Measurements from ENCODE around the gene PTPRC.

PTPRC gene

DNA sequence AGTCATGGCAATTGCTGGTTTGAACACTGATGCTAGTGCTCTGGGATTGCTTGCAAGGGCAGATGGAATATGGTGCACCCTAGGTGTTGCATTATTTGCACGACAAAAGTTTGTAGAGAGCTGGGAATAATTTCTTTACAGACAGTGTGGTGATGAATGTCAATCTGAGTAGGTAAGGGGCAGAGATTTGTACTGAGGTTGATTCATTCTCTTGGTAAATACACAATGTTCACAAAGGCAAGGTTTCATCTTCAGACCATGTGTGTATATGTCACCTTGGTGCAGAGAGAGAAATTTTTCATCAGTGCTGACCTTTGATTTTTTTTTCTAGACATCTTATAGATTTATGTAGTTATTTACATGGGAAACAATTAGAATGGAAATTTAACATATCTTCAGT is 5.0 kb downstream of the PTPRC start:
- peaks cover 84% of the 10 kb centered on the region for H3K36me3 Mint-ChIP-seq (ENCODE audit: low read depth)
- H3K4me1 Mint-ChIP-seq (ENCODE audit: low read depth): peaks cover 53% of the 10 kb centered on the region
- no peaks in the 10 kb centered on the region for H3K27me3 Mint-ChIP-seq
- H3K4me3 Mint-ChIP-seq: peak overlapping the region; percentile 78
- no peaks in the 10 kb centered on the region for H3K9me3 Mint-ChIP-seq
- no peak for DNase-seq
- peak overlapping the region; percentile 96 for H3K27ac Mint-ChIP-seq

DNA sequence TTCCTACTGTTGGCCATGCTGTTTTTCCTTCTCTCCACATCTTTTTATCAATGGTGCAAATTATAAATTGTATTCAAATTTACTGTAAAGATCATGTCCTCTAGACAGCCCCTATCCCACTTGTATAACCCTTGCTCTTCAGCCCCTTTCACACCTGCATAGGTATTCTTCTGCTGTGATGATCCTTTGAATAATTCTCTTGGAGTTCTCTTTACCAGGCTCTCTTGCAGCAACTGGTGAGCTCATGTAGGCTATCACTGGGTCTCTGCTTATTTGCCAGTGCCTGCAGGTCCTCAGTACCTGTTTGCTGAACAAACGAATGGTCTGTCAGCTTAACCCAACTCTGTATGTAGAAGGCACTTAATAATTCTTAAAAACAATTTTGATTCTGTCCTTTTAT is 8.2 kb downstream of the PTPRC start:
- Mint-ChIP-seq H3K4me1 (ENCODE audit: low read depth) (peaks cover 84% of the 10 kb centered on the region), H3K27ac (peak overlapping the region; percentile 96), H3K4me3 (peak overlapping the region; percentile 78), H3K36me3 (ENCODE audit: low read depth) (peaks cover 82% of the 10 kb centered on the region), H3K27me3 (no peaks in the 10 kb centered on the region), H3K9me3 (no peaks in the 10 kb centered on the region)
- no peak for DNase-seq

DNA sequence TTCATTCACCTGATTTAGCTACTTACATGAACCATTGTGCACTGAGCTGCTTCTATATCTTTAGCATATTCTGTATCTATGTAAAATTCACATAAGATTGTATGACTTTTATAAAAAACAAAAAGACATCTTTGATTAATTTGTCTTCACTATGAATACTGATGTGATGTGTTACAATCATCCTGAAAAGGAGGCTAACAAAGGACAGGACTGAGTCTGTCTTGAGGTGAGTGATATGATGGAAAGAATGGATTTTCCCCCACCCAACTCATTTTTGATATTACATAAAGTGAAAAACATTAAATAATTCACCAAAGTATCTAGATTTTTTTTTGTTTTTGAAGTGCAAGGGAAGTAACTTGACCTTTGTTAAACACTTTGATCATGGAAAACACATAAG is 9.8 kb downstream of the PTPRC start:
- no peaks in the 10 kb centered on the region for H3K9me3 Mint-ChIP-seq
- H3K4me1 Mint-ChIP-seq (ENCODE audit: low read depth): peaks cover 81% of the 10 kb centered on the region
- H3K27ac Mint-ChIP-seq: peak overlapping the region; percentile 93
- H3K27me3 Mint-ChIP-seq: no peaks in the 10 kb centered on the region
- DNase-seq: no peak
- H3K36me3 Mint-ChIP-seq (ENCODE audit: low read depth): peaks cover 80% of the 10 kb centered on the region
- H3K4me3 Mint-ChIP-seq: peak overlapping the region; percentile 65

DNA sequence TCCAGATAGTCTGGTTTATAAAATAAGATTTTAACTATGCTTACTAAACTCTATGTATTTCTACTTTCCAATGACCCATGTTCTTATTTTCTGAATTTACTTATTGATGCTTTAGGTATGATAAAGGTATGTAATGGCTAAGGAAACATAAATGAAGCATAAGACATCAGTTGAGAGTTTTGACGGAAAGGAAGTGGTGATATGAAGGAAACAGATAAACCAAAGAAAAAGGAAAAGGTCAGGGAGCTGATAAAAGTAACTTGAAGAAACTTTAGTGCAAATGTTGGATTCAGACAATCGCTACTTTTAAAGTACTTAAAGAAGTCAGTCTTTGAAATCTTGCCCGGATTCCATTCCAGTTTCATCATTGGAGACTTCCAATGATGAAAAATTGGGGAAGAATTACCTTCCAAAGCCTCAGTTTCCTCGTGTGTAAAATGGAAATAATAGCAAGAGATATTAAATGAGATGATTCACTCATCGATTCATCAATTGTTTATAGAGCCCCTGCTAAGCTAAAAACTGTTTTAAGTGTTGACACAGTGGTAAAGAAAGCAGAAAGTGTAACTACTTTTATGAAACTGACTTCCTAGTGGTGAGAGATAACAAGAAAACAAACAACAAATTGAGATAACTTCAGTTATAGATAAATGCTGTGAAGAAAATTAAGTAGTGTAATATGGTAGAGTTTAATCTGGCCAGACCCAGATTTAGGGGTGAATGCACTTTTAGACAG is 10.6 kb downstream of the PTPRC start:
- Mint-ChIP-seq H3K36me3 (ENCODE audit: low read depth) (peaks cover 78% of the 10 kb centered on the region), H3K4me1 (ENCODE audit: low read depth) (peaks cover 80% of the 10 kb centered on the region)

DNA sequence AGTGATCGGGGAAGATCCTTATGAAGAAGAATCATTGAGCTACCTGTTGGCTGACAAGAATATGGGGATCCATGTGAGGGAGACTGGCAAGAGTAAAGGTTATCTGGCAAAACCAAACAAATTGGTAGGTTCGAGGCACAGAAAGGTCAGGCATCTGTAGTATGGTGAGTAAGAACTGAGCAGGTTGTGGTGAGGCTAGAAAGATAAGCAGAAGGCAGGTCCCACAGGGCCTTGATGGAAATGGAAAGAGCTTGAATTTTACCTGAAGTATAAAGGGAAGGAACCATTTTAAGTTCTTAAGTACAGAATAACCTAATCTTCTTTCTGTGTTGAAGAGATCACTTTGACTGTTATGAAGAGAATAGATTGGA is 11.1 kb downstream of the PTPRC start:
- Mint-ChIP-seq H3K36me3 (ENCODE audit: low read depth) (peaks cover 72% of the 10 kb centered on the region), H3K4me1 (ENCODE audit: low read depth) (peaks cover 78% of the 10 kb centered on the region), H3K4me3 (peak overlapping the region; percentile 65), H3K27ac (peak overlapping the region; percentile 93), H3K9me3 (no peaks in the 10 kb centered on the region), H3K27me3 (no peaks in the 10 kb centered on the region)
- DNase-seq: no peak

More for the DNA sequence above, 10.6 kb downstream of the PTPRC start:
- Mint-ChIP-seq H3K27ac (peak overlapping the region; percentile 93), H3K4me3 (peak overlapping the region; percentile 65), H3K9me3 (no peaks in the 10 kb centered on the region), H3K27me3 (no peaks in the 10 kb centered on the region)
- DNase-seq: no peak

DNA sequence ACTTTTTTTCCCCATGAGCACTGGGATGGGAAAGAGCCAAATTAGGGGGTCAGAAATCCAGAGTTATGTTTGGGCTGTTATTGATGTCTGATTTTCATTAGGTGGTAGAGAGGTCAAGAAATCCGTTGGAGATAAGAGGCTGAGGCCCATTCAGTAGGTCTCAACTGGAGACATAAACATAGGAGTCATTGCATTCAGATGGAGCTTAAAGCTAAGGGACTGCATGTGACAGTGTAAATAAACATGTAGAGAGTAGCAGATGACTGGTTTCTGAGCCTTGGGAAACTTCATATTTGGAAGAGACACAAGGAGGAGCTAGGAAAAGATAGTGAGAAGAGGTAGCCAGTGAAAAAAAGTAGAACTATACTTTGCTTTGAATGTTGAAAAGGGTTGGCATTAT is 11.7 kb downstream of the PTPRC start:
- peak overlapping the region; percentile 93 for H3K27ac Mint-ChIP-seq
- no peaks in the 10 kb centered on the region for H3K27me3 Mint-ChIP-seq
- peaks cover 76% of the 10 kb centered on the region for H3K4me1 Mint-ChIP-seq (ENCODE audit: low read depth)
- no peaks in the 10 kb centered on the region for H3K9me3 Mint-ChIP-seq
- DNase-seq: no peak
- peaks cover 70% of the 10 kb centered on the region for H3K36me3 Mint-ChIP-seq (ENCODE audit: low read depth)
- peak overlapping the region; percentile 65 for H3K4me3 Mint-ChIP-seq

DNA sequence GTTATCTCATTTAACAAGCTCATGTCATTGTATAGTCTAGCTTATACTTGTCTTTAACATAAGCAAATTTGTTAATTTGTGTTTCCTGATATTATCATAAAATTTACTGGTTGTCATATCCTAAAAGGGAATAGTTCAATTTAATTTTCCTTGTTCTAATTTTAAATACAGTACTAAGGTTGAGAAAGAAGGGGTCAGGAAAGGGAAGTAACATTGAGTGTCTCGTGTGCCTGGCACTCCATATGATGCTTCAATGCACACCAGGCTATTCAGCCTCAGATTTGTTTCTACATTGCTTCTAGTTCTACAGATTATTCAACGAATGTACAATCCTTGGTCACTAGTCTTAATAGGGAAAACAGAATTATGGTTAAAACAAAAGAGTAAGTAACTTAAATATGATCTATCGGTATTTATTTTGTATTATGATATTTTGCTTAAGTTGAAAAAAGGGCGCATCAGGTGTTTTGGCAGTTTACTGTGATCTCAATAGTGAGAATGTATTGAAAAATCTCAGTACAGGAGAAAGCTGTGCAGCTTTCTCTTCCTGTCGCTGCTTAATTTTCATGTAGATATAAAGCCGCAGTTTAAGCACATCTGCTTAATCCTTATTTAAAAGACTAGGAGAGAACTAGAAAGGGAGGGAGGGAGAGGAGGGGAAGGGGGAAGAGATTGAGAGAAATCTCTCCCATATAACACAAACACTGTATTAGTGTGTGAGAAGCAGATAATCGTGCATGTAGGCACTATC is 13.0 kb downstream of the PTPRC start:
- no peak for DNase-seq
- Mint-ChIP-seq H3K9me3 (no peaks in the 10 kb centered on the region), H3K27ac (peak overlapping the region; percentile 95), H3K4me3 (peak overlapping the region; percentile 76), H3K36me3 (ENCODE audit: low read depth) (peaks cover 65% of the 10 kb centered on the region), H3K4me1 (ENCODE audit: low read depth) (peaks cover 77% of the 10 kb centered on the region), H3K27me3 (no peaks in the 10 kb centered on the region)

DNA sequence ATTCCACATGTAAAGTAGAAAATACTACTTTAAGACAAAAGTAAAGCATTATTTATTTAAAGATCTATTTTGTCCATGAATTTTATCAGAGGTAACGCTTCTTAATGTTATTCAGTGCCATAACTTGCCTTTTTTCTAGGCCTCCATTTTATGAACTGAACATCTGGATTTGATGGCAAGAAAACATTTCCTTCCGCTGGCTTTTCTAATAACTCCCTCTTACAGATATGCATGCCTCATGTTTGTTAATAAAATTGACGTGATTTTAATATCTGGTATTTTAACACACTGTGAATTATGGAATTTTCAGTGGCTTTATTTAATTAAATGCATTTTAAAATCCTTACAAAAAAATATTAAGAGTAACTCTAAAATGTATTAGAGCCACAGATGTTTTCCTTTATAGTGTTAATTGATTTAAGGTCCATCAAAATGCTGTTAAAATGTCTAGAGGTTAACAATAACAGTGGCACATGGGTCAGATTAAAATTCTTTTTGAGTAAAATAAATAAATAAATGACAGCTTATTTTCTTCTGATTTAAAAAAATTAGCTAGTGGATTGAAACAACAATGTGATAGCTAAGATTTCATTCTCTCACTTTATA is 15.1 kb downstream of the PTPRC start:
- peaks cover 64% of the 10 kb centered on the region for H3K36me3 Mint-ChIP-seq (ENCODE audit: low read depth)
- H3K9me3 Mint-ChIP-seq: no peaks in the 10 kb centered on the region
- peak overlapping the region; percentile 76 for H3K4me3 Mint-ChIP-seq
- peaks cover 79% of the 10 kb centered on the region for H3K4me1 Mint-ChIP-seq (ENCODE audit: low read depth)
- no peak for DNase-seq
- H3K27ac Mint-ChIP-seq: peak overlapping the region; percentile 95
- H3K27me3 Mint-ChIP-seq: no peaks in the 10 kb centered on the region

DNA sequence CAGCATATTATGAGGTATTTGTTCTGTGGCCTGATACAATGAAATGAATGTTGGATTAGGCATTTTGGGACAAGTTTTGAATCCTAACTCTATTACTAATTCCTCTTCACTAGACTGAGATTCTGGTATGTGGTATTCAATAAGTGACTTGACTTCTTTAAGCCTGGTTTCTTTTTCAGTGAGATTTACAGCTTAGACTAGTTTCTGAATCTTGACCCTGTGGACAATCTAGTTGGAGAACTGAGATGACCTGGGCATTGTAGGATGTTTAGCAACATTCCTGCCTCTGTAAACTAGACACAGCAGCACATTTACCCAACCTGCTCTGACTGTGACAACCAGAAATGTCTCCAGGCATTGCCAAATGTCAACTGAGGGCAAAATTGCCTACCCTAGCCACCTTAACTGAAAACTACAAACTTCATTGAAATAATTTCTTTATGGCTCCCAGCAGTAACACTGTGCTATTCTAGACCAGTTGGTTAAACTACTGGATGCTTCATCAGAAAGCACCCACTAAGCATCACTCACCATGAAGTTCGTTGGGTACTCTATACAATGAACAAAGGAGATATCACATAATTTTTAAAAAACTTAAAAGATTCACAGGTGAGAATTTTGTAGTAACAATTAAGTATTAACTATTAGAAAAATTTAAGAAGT is 16.8 kb downstream of the PTPRC start:
- H3K27me3 Mint-ChIP-seq: no peaks in the 10 kb centered on the region
- H3K4me3 Mint-ChIP-seq: peak overlapping the region; percentile 75
- H3K36me3 Mint-ChIP-seq (ENCODE audit: low read depth): peaks cover 57% of the 10 kb centered on the region
- no peaks in the 10 kb centered on the region for H3K9me3 Mint-ChIP-seq
- peaks cover 75% of the 10 kb centered on the region for H3K4me1 Mint-ChIP-seq (ENCODE audit: low read depth)
- no peak for DNase-seq
- H3K27ac Mint-ChIP-seq: peak overlapping the region; percentile 96

DNA sequence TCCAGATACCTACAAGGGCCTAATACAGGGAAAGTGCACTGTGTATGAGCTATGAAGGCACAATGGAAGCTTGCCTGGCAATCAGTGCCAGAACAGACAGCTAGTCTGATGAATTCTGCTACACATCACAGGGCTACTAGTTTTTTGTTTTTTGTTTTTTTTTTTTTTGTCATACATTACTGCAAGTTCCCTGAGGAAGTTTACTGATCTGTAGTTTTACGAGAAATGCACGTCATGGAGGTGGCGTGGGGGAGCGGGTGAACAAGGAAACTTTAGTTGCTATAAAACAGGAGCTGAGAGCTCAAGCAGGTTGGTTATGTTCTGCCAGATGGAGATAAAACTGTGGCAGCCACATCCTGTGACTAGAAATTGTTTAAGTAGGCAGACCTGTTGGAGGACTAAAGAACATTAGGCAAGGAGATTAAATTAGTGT is 17.7 kb downstream of the PTPRC start:
- DNase-seq: peak; percentile 74
- H3K27me3 Mint-ChIP-seq: no peaks in the 10 kb centered on the region
- H3K4me1 Mint-ChIP-seq (ENCODE audit: low read depth): peaks cover 72% of the 10 kb centered on the region
- peaks cover 55% of the 10 kb centered on the region for H3K36me3 Mint-ChIP-seq (ENCODE audit: low read depth)
- no peaks in the 10 kb centered on the region for H3K9me3 Mint-ChIP-seq
- H3K4me3 Mint-ChIP-seq: peak overlapping the region; percentile 66
- H3K27ac Mint-ChIP-seq: peak overlapping the region; percentile 96

DNA sequence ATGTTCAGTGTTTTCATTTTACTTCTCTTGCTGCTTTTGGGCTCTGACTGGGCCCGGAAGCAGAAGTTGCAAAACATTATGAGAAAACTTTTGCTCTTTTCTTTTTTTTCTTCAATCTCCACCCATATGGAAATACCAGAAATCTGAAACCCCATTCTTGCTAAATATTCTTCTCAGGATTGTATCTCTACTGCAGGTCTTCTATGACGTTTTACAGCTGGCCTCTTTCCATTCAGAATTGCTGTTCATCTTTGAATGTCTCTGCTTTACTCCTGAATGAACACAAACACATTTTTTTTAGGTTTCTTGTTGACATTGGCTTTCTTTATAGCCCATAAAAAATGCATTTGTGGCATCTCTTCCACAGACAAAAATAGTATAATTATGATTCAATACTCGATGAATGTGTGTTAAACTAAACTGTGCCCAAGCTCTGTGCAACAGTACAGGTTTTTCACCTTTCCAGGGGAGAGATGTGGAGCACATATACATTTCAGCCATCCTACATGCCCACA is 18.8 kb downstream of the PTPRC start:
- Mint-ChIP-seq H3K27ac (peak overlapping the region; percentile 96), H3K9me3 (no peaks in the 10 kb centered on the region), H3K4me3 (peak overlapping the region; percentile 68), H3K36me3 (ENCODE audit: low read depth) (peaks cover 53% of the 10 kb centered on the region), H3K27me3 (no peaks in the 10 kb centered on the region), H3K4me1 (ENCODE audit: low read depth) (peaks cover 70% of the 10 kb centered on the region)
- no peak for DNase-seq

DNA sequence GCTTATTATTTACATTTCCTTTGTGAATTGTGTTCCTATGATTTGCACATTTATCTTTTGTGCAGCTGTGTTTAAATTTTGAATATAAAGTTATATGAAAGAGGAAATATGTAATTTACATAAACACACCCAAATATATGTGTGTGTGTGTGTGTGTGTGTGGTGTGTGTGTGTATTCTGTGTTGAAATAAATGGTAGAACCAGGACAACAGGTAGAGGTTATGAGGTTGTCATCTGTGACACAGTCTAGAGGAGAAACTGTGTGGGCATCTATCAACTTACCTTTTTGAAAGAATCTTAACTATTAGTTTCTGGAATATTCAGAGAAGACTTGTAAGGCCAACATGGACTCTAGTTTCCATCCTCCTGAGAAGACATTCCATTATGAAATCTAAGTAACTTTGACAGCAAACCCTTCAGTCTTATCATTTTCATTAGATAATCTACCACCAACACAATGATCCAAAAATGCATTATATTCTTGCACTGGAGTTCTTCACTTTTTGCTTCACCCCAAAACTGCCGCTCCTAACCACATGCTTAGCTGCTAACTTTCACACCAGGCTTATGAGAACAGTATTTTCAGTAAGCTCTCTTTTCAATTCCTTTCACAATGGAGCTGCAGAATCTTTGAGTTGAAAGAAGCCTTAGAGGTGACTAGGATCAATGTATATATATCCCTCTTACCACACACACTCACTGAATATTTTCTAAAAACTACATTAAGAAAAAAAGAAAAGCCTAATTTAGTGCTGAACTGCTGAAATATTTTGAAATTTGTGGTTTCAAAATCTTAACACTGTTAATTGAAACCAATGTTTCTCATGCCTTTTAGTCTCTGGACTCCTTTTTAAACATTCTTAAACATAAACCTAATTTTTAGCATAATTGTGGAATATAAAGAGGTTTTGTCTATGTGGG is 21.8 kb downstream of the PTPRC start:
- Mint-ChIP-seq H3K9me3 (no peaks in the 10 kb centered on the region), H3K36me3 (ENCODE audit: low read depth) (peaks cover 58% of the 10 kb centered on the region), H3K27ac (peak overlapping the region; percentile 89), H3K4me1 (ENCODE audit: low read depth) (peaks cover 75% of the 10 kb centered on the region), H3K4me3 (peak overlapping the region; percentile 50), H3K27me3 (no peaks in the 10 kb centered on the region)
- no peak for DNase-seq

DNA sequence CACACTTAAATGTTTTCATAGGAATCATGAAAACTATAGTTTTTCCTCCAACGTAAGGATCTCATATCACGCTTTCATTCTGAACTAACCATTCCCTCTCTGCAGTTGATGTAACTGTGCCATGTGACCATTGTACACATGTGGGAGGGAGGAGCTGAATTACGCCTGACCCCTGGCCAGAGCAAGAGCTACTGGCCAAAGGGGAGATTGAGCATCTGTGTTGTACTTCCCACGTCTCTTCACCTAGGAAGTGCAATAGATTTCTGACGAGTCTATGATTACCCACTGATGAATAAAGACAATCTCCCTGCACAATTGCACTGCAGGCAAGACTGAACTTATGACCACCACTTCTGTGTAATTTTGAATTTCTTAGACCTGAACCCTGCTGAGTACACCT is 24.0 kb downstream of the PTPRC start:
- peak overlapping the region; percentile 64 for H3K4me3 Mint-ChIP-seq
- H3K27me3 Mint-ChIP-seq: no peaks in the 10 kb centered on the region
- no peak for DNase-seq
- H3K4me1 Mint-ChIP-seq (ENCODE audit: low read depth): peaks cover 78% of the 10 kb centered on the region
- peak overlapping the region; percentile 91 for H3K27ac Mint-ChIP-seq
- H3K9me3 Mint-ChIP-seq: no peaks in the 10 kb centered on the region
- H3K36me3 Mint-ChIP-seq (ENCODE audit: low read depth): peaks cover 64% of the 10 kb centered on the region

Data from activated T-cell treated with anti-CD3 and anti-CD28 coated beads, Interleukin-2, amount 50 U/mL, for 24 hours (primary cell).